Fibroblast of lung (primary cell): ENCODE results near the gene INS.

Experiments
- CTCF ChIP-seq, 2 donors: IDR thresholded peaks in 1 of 2; conservative IDR thresholded peaks in 1 of 2; 1 replicate in 1 of 2; 2 replicates in 1 of 2; pipeline ENCODE4 v1.5.1; 2011 to 2012; ENCODE audit warnings: low read length in 2 of 2, control low read depth in 1 of 2, inconsistent platforms in 1 of 2, low read depth in 1 of 2, mild to moderate bottlenecking in 1 of 2
- EZH2 ChIP-seq: IDR thresholded peaks from 2 replicates; pipeline ENCODE4 v1.5.1; 2012; ENCODE audit warnings: low read length, control low read depth, mild to moderate bottlenecking; ENCODE audit errors: missing control alignments

GRCh38 chr11:2200957-2201519 lies 40.0 kb upstream of the INS start:
- TF ChIP-seq CTCF (conservative IDR thresholded peaks at IDR 0.05 in 1 of 2, IDR thresholded peaks at IDR 0.05 in 1 of 2; ENCODE audit: low read depth in 1 of 2, low read length in 2 of 2) (no peak), EZH2 (no peak)
